Fibroblast of the aortic adventitia (primary cell): ENCODE measurements around the gene TMEM129. TPM values are rescaled to one million over a fixed set of nuclear protein-coding genes. Genes with fewer than 3 reads are reported as not detected.

Experiments used
- DNase-seq: peaks from one replicate; pipeline ENCODE4 v3.0.0-alpha.2; 2010; ENCODE audit warnings: low read depth
- H3K4me3 ChIP-seq: 2 replicates; pipeline ENCODE4 v1.5.1; 2011; ENCODE audit warnings: low read depth, mild to moderate bottlenecking, control low read depth, low read length, moderate library complexity
- total RNA-seq: library from RNA; depleted of rRNA; stranded (reverse); fragments of >200 nt; gene quantifications from 2 replicates; pipeline ENCODE4 v1.2.3, GENCODE V29; 2012; ENCODE audit warnings: low replicate concordance
- TF ChIP-seq, protein P1 (sequence below): IDR thresholded peaks from 2 replicates; pipeline ENCODE4 v1.5.1; 2011; ENCODE audit warnings: mild to moderate bottlenecking, low read length, control low read depth, inconsistent platforms; ENCODE audit not compliant: insufficient read depth

Gene TMEM129
- total RNA-seq, 1 donor, result 25.6 TPM

DNA sequence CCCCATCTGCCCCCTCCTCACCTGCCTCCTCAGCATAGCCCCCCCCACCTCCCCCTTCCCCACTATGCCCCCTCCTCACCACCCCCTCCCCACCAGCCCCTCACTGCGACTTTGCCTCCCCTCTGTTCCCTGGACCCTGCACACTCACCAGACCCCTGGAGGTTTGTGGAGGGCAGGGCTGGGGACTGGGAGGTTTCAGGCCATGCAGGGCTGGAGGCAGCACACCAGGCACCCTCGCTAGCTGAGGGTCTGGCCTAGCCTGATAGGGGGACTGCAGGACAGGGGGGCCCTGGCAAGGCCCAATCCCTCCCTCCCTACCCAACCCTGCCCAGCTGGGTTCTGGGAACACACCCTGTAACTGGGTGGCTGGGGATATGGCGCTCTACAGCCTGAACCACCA, 28.2 kb upstream of the TMEM129 start:
- DNase-seq, result no peak
- no peak overlapping the region for H3K4me3 ChIP-seq
- TF ChIP-seq, protein P1, sequence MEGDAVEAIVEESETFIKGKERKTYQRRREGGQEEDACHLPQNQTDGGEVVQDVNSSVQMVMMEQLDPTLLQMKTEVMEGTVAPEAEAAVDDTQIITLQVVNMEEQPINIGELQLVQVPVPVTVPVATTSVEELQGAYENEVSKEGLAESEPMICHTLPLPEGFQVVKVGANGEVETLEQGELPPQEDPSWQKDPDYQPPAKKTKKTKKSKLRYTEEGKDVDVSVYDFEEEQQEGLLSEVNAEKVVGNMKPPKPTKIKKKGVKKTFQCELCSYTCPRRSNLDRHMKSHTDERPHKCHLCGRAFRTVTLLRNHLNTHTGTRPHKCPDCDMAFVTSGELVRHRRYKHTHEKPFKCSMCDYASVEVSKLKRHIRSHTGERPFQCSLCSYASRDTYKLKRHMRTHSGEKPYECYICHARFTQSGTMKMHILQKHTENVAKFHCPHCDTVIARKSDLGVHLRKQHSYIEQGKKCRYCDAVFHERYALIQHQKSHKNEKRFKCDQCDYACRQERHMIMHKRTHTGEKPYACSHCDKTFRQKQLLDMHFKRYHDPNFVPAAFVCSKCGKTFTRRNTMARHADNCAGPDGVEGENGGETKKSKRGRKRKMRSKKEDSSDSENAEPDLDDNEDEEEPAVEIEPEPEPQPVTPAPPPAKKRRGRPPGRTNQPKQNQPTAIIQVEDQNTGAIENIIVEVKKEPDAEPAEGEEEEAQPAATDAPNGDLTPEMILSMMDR, result no peak

DNA sequence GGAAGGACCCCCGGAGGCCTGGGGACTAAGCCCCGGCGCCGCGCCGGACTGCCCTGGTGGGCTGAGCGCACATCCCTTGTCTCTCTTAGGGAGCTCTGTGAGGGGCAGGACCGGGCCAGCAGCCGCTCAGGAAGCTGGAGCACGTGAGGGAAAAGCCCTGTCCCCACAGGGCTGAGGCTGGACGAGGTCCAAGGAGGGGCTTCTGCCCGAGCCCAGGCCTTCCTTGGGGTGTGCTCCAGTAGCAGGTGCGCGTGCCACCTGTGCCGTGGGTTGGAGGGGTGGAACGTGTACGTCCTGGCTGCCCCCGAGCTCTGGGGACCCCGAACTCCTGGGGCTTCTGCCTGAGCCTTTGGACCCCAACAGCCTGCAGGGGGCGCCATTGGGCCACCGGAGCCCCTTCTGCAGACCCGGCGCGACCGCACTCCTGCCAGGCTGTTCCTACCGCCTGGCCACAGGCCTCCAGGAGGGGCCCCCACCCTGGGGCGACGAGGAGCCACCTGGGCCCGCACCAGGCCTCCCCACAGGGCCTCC, 27.4 kb upstream of the TMEM129 start:
- peak overlapping the region; percentile 14 for H3K4me3 ChIP-seq
- peak; percentile 57 for DNase-seq
- TF ChIP-seq, protein P1, result peak; percentile 77

DNA sequence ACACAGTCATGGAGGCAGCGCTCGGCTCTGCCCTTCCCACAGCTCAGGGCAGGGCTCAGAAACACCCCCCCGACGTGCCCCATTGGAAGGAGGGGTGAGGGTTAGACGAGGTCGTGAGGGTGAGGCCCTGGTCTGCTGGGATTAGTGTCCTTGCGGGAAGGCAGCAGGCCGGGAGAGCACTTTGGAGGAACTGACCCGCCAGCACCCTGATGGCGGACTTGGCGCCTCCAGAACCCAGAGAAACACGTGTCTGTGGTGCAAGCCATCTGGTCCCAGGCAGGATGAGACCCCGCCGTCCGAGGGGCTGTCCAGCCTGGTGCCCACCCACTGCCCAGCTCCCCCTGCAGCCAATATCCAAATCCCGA, 26.5 kb upstream of the TMEM129 start:
- DNase-seq, result no peak
- no peak overlapping the region for H3K4me3 ChIP-seq
- TF ChIP-seq, protein P1, result no peak

DNA sequence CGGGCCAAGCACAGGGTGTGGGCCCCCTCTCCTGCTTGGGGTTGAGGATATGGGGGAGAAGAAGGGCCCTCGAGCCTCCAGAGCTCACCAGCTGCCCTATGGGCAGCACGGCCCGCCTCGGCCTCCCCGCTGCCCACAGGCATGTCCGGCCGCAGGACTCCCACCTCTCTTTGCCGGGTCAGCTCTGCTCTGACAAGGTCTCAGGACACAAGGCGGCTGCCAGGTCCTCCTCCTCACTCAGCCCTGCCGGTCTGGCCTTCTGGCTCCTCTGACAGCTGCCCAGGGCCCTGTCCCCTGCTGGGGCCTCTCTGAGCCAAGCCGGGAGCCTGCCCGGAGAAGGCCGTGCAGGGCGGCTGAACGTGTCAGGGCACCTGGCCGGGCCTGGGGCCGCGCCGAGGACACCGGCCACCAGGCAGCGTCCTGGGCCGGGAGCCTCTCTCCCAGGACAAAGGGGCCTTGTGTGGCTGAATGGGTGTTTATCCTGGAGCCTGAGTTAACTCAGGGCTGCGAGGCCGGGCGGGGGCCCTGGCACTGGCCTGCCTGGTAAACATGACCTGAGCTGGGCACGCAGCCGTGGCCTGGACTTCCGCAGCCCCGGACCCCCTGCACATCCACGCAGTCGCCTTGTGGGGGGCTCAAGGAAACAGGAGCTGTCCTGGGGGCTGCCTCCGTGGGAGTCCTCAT, 25.9 kb upstream of the TMEM129 start:
- TF ChIP-seq, protein P1, result no peak
- H3K4me3 ChIP-seq, result no peak overlapping the region
- DNase-seq, result no peak

DNA sequence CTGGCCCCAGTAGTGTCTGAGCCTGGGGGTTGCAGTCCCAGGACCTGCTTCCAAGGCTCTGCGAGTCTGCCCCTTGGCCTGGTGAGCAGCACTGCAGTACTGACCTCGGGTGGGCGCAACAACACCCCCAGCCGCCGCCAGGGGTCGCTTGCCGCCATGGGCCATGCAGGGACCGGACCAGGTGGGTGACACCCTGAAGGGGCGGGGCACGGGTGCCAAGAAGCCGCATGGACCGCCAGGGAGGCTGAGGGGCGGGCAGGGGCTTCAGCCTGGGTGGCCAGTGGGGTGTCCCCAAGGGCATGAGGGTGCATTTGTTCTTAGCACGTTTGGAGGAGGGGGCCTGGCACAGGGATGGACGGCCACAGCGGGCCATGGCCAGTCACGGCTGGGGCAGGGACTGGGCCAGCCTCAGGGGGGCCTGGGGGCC, 25.2 kb upstream of the TMEM129 start:
- H3K4me3 ChIP-seq, result no peak overlapping the region
- peak; percentile 59 for DNase-seq
- TF ChIP-seq, protein P1, result peak; percentile 89

DNA sequence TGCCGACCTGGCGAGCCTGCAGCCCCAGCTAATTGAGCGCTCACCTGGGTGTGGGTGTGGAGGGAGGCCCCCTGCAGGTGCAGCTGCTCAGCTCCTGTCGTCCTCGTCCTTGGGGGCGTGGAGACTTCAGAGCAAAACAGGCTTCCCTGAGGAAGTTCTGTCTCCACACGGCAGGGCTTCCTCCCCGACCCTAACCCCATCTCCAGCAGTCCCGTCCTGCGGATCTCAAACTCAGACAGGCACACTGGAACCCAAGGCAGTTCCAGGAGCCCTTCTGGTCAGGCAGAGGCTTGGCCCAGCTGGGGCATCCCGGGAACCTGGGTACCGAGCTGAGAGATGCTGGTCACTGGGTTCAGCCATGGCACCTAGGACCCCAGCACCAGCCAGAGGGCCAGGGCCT, 24.6 kb upstream of the TMEM129 start:
- DNase-seq, result no peak
- H3K4me3 ChIP-seq, result no peak overlapping the region
- TF ChIP-seq, protein P1, result no peak

DNA sequence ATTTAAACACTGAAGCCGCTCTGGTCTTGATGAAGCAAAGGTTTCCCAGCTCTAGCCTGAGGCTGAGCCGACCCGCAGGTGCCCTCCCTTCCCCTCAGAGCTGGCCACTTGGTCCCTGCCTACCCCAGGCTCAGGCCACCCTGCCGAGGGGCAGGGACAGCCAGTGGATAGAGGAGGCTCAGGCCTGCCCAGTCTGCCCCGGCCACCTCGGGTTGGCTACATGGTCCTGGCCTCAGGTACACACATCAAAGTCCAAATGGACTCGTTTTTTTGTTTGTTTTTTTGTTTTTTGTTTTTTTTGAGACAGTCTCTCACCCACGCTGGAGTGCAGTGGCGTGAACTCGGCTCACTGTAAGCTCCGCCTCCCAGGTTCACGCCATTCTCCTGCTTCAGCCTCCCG, 24.0 kb upstream of the TMEM129 start:
- no peak for DNase-seq
- H3K4me3 ChIP-seq, result no peak overlapping the region
- TF ChIP-seq, protein P1, result no peak
